ENCODE data around the gene CIPC. TPM values are rescaled to one million over a fixed set of nuclear protein-coding genes. Genes with fewer than 3 reads are reported as not detected.

The CIPC gene
- total and polyA plus RNA-seq, 9 of the 15 experiments (the other 6 are each of a cell fraction or from before 2014, with no cell fraction given) = 5.0 to 16.9 (median 10.7) TPM

DNA sequence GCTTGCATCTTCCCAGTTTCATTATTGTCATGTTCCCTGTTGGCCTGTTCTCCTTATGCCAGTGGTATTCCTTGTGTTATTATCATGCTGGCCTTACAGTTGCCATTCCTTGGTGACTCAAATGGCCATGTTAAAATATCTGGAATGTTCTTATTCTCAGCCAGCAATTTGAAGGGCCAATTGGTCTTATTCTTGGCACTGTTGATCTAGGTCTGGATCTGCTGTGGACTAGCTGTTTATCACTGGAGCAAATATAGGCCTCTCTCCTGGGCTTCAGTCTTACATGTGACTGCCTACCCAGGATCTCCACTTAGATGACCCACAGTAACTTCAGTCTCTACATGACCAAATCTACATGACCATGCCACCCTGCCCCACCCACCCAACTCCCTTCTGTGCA is 5.4 kb downstream of the CIPC start (continued):
- TF ChIP-seq, protein P1, sequence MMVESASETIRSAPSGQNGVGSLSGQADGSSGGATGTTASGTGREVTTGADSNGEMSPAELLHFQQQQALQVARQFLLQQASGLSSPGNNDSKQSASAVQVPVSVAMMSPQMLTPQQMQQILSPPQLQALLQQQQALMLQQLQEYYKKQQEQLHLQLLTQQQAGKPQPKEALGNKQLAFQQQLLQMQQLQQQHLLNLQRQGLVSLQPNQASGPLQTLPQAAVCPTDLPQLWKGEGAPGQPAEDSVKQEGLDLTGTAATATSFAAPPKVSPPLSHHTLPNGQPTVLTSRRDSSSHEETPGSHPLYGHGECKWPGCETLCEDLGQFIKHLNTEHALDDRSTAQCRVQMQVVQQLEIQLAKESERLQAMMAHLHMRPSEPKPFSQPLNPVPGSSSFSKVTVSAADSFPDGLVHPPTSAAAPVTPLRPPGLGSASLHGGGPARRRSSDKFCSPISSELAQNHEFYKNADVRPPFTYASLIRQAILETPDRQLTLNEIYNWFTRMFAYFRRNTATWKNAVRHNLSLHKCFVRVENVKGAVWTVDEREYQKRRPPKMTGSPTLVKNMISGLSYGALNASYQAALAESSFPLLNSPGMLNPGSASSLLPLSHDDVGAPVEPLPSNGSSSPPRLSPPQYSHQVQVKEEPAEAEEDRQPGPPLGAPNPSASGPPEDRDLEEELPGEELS (CRISPR knock-in tag; IDR thresholded peaks at IDR 0.05; ENCODE audit: borderline replicate concordance) = no peak
- TF ChIP-seq, protein P2, sequence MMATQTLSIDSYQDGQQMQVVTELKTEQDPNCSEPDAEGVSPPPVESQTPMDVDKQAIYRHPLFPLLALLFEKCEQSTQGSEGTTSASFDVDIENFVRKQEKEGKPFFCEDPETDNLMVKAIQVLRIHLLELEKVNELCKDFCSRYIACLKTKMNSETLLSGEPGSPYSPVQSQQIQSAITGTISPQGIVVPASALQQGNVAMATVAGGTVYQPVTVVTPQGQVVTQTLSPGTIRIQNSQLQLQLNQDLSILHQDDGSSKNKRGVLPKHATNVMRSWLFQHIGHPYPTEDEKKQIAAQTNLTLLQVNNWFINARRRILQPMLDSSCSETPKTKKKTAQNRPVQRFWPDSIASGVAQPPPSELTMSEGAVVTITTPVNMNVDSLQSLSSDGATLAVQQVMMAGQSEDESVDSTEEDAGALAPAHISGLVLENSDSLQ (IDR thresholded peaks at IDR 0.05) = no peak
- TF ChIP-seq ZEB2 (IDR thresholded peaks at IDR 0.05) = no peak
- no peak for TF ChIP-seq MYBL2 (IDR thresholded peaks at IDR 0.05; ENCODE audit: low read depth)
- no peak for TF ChIP-seq MYBL2 (CRISPR knock-in tag; IDR thresholded peaks at IDR 0.05; ENCODE audit: borderline replicate concordance)

DNA sequence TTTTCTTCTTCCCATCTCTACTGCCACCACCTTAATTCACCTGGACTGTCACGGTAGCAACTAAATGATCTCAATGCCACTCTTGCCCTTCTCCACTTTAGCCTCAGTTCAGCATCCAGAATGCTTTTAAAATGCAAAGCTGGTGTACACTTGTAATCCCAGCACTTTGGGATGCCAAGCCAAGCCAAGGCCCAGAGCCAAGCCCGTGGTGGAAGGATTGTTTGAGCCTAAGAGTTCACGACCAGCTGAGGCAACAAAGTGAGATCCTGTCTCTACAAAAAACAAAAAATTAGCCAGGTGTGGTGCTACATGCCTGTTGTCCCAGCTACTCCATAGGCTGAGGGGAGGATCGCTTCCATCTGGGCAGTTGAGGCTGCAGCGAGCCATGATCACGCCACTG is 5.9 kb downstream of the CIPC start:
- Histone ChIP-seq H3K4me2 (ENCODE audit: insufficient read depth, low read length) (no peak overlapping the region), H3K27me3 (ENCODE audit: control insufficient read depth in 2 of 2, insufficient read depth in 2 of 2, low read length in 2 of 2) (no peaks in the 10 kb centered on the region), H2AFZ (ENCODE audit: low read depth, low read length) (no peak overlapping the region), H3K4me3 (no peak overlapping the region), H3K4me1 (replicated peaks in 1 of 2; ENCODE audit: control insufficient read depth in 2 of 2, insufficient read depth in 2 of 2, low read length in 2 of 2) (peaks cover 2 to 6% of the 10 kb centered on the region in 2 experiments; a peak in 4 of 5 replicates), H3K9ac (ENCODE audit: insufficient read depth in 1 of 2, low read depth in 2 of 2, low read length in 2 of 2) (peak overlapping the region in 1 of 2 experiments; percentile 64; a peak in 2 of 4 replicates), H3K36me3 (ENCODE audit: control insufficient read depth, insufficient read depth, low read length) (peaks cover 36% of the 10 kb centered on the region; the same call in 1 of the 3 replicates), H3K79me2 (ENCODE audit: control insufficient read depth, insufficient read depth, low read length) (peaks cover 22% of the 10 kb centered on the region), H3K9me1 (ENCODE audit: control insufficient read depth, insufficient read depth, low read length) (no peaks in the 10 kb centered on the region), H3K27ac (ENCODE audit: extremely low read depth, low read depth, low read length) (no peak overlapping the region), H4K20me1 (replicated peaks; ENCODE audit: control insufficient read depth, insufficient read depth, low read length) (no peaks in the 10 kb centered on the region), H3K9me3 (replicated peaks; ENCODE audit: control insufficient read depth, insufficient read depth, low read depth, low read length) (no peaks in the 10 kb centered on the region)
- ChIA-PET POLR2A (interaction anchor here (1.8 kb wide), 1 partner anchor 12 kb away, joined by 5 read pairs; no protein-coding TSS in a partner anchor), CTCF (ENCODE audit: low intra/inter-chr PET ratio) (no interaction called here)
- intact Hi-C loops (cut with micrococcal nuclease) = no loop called here
- in situ Hi-C loops (cut with MboI) = no loop called here
- no peak for FAIRE-seq
- no peak for DNase-seq (ENCODE audit: extremely low read depth in 1 of 4, low spot score in 3 of 4)
- no peak for ATAC-seq
- 90% methylated on average over 6 of the region's 6 CpGs for WGBS (ENCODE audit: insufficient coverage, low coverage, missing lambda C conversion rate)
- no TSS peak for BruUV-seq (replicated peaks)
- TF ChIP-seq, protein P3, sequence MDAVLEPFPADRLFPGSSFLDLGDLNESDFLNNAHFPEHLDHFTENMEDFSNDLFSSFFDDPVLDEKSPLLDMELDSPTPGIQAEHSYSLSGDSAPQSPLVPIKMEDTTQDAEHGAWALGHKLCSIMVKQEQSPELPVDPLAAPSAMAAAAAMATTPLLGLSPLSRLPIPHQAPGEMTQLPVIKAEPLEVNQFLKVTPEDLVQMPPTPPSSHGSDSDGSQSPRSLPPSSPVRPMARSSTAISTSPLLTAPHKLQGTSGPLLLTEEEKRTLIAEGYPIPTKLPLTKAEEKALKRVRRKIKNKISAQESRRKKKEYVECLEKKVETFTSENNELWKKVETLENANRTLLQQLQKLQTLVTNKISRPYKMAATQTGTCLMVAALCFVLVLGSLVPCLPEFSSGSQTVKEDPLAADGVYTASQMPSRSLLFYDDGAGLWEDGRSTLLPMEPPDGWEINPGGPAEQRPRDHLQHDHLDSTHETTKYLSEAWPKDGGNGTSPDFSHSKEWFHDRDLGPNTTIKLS (IDR thresholded peaks at IDR 0.05; ENCODE audit: borderline replicate concordance, low read depth) = no peak
- TF ChIP-seq HDAC3 (IDR thresholded peaks at IDR 0.05; ENCODE audit: borderline replicate concordance, partially characterized antibody) (no peak), FOXM1 (IDR thresholded peaks at IDR 0.05; ENCODE audit: low read depth) (no peak), FOXM1 (CRISPR knock-in tag; IDR thresholded peaks at IDR 0.05; ENCODE audit: low read depth) (no peak), ZFPM2 (CRISPR knock-in tag; IDR thresholded peaks at IDR 0.05) (no peak), ADNP (tag; IDR thresholded peaks at IDR 0.05) (no peak), FOXJ2 (tag; IDR thresholded peaks at IDR 0.05) (no peak), CHD2 (IDR thresholded peaks at IDR 0.05; ENCODE audit: low read depth, low read length) (no peak), ZNF282 (CRISPR knock-in tag; IDR thresholded peaks at IDR 0.05) (no peak), MYNN (IDR thresholded peaks at IDR 0.05) (no peak), MYNN (CRISPR knock-in tag; IDR thresholded peaks at IDR 0.05) (no peak), DPF2 (IDR thresholded peaks at IDR 0.05) (no peak)
- TF ChIP-seq, protein P4, sequence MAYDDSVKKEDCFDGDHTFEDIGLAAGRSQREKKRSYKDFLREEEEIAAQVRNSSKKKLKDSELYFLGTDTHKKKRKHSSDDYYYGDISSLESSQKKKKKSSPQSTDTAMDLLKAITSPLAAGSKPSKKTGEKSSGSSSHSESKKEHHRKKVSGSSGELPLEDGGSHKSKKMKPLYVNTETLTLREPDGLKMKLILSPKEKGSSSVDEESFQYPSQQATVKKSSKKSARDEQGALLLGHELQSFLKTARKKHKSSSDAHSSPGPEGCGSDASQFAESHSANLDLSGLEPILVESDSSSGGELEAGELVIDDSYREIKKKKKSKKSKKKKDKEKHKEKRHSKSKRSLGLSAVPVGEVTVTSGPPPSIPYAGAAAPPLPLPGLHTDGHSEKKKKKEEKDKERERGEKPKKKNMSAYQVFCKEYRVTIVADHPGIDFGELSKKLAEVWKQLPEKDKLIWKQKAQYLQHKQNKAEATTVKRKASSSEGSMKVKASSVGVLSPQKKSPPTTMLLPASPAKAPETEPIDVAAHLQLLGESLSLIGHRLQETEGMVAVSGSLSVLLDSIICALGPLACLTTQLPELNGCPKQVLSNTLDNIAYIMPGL (CRISPR knock-in tag; IDR thresholded peaks at IDR 0.05) = no peak
